ENCODE measurements around the gene CCDC82. TPM values are rescaled to one million over a fixed set of nuclear protein-coding genes. Genes with fewer than 3 reads are reported as not detected.

CCDC82 gene
- total and polyA plus RNA-seq, 7 donors, result 6.3 to 21.4 (median 8.6) TPM

GRCh38 chr11:96358321-96358720 lies 31.4 kb downstream of the CCDC82 start:
- peaks cover 0 to 89% of the 10 kb centered on the region in 2 donors for H3K36me3 ChIP-seq (ENCODE audit: insufficient read depth in 1 of 2, low read depth in 1 of 2)
- no peak for TF ChIP-seq CTCF (IDR thresholded peaks at IDR 0.05)
- no peak overlapping the region for H3K4me3 ChIP-seq
- ATAC-seq, result no peak
- no peak for DNase-seq
- 93 to 97% (median 95%) methylated on average over 3 of the region's 3 CpGs for WGBS, 3 donors
- H3K4me1 ChIP-seq, result no peaks in the 10 kb centered on the region
- no peaks in the 10 kb centered on the region for H3K9me3 ChIP-seq
- intact Hi-C loops (cut with DNase I), result no loop called here
- H3K27ac ChIP-seq, result no peak overlapping the region
- no peaks in the 10 kb centered on the region for H3K27me3 ChIP-seq (ENCODE audit: insufficient read depth in 3 of 3, low read length in 2 of 3)

DNA sequence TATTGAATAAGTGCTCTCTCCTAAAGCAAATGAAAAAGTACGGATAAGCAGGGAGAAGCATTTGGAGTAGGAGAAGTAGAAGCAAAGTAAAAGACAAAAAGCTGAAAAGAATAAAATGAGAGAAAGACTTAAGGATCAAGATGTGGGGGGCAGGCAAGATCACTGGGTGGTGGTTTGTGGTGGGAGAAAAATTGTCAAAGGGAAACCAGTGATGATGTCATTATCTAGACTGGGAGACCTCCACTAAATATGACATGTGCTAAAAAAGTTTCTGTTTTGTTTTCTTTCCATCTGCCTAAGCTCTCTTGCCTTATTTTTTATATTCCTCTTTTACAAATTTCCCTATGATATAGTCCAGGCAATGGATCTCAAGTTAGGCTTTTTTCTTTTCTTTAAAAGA lies 31.9 kb downstream of the CCDC82 start:
- Histone ChIP-seq H3K27me3 (ENCODE audit: insufficient read depth in 3 of 3, low read length in 2 of 3) (no peaks in the 10 kb centered on the region), H3K27ac (no peak overlapping the region), H3K9me3 (no peaks in the 10 kb centered on the region), H3K36me3 (ENCODE audit: insufficient read depth in 1 of 2, low read depth in 1 of 2) (peaks cover 0 to 88% of the 10 kb centered on the region in 2 donors), H3K4me1 (no peaks in the 10 kb centered on the region), H3K4me3 (no peak overlapping the region)
- intact Hi-C loops (cut with DNase I), result no loop called here
- ATAC-seq, result no peak
- WGBS, 3 donors, result 92 to 100% (median 96%) methylated on average over 1 of the region's 1 CpG
- no peak for DNase-seq
- no peak for TF ChIP-seq CTCF (IDR thresholded peaks at IDR 0.05)

- no peaks in the 10 kb centered on the region for H3K9me3 ChIP-seq
- intact Hi-C loops (cut with DNase I), result no loop called here
- DNase-seq (no peak), ATAC-seq (no peak)
- no peaks in the 10 kb centered on the region for H3K27me3 ChIP-seq (ENCODE audit: insufficient read depth in 3 of 3, low read length in 2 of 3)
- H3K36me3 ChIP-seq (ENCODE audit: insufficient read depth in 1 of 2, low read depth in 1 of 2), result peaks cover 0 to 86% of the 10 kb centered on the region in 2 donors
- H3K4me1 ChIP-seq, result no peaks in the 10 kb centered on the region
- no peak overlapping the region for H3K4me3 ChIP-seq
- H3K27ac ChIP-seq, result no peak overlapping the region
- TF ChIP-seq CTCF (IDR thresholded peaks at IDR 0.05), result no peak
- 95 to 97% (median 96%) methylated on average over 4 of the region's 4 CpGs for WGBS, 3 donors
These were observed 32.9 kb downstream of the CCDC82 start for GRCh38 chr11:96356848-96357247.

DNA sequence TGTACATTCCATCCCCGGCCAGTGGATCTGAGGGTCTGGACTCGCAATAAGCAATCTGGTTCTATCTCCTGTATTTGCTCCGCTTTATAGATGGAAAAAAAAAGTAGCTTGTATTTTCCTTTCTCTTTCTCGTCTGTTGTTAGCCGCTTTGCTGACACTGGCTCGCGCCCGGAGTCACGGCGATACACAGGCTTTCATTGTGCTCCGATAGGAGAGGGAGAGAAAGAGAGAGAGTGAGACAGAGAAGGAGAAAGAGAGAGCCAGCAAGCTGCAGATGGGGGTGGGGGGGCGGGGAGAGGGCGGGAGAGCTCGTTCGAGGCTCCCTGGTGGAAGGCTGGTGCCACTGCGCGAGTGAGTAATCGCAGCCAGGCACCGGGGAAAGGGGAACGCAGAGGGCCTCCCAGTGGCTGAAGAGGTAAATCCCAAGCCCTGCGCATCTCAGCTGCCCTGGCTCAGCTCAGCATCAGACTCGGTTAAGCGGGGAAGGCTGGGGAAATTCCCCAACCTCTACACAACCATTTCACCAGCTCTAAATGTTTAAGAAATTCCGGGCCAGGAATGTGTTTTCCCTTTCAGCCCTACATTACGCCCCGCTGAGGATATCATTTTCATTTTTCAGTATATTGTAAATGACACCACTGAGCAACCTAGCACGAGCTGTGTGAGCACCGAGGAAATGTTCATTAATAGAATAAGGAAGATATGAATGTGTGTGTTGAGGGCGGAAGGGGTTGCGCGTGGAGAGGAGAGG lies 46.6 kb downstream of the CCDC82 start, which contains the start of gene MAML2:
Gene MAML2 (minus strand): TSS at position 235 of the 751 bp plus-strand sequence. CDS start 1,300 bp downstream, outside the sequence.
- no peaks in the 10 kb centered on the region for H3K27me3 ChIP-seq (ENCODE audit: insufficient read depth in 3 of 3, low read length in 2 of 3)
- intact Hi-C loops (cut with DNase I), result loop anchor here (2.0 to 5.0 kb wide), 3 partner anchors 288 to 506 kb away; no protein-coding TSS in a partner anchor
- DNase-seq (peak; percentile 92 to 94), ATAC-seq (peak; percentile 97 to 99 (median 98))
- peaks cover 10% of the 10 kb centered on the region for H3K4me1 ChIP-seq
- peak within 1 kb of the TSS; percentile 82 for H3K4me3 ChIP-seq
- WGBS, 3 donors, result 4 to 6% (median 5%) methylated on average over 28 to 31 of the region's 31 CpGs
- no peaks in the 10 kb centered on the region for H3K36me3 ChIP-seq (ENCODE audit: insufficient read depth in 1 of 2, low read depth in 1 of 2)
- H3K27ac ChIP-seq, result peak within 1 kb of the TSS; percentile 57
- TF ChIP-seq CTCF (IDR thresholded peaks at IDR 0.05), result peak; percentile 92
- no peaks in the 10 kb centered on the region for H3K9me3 ChIP-seq

Measured in psoas muscle (tissue), 8 donors.